Measurements from ENCODE around the gene DDX50.

GRCh38 chr10:68876246-68877138 lies 24.6 kb upstream of the DDX50 start:
- TF ChIP-seq, protein P1, sequence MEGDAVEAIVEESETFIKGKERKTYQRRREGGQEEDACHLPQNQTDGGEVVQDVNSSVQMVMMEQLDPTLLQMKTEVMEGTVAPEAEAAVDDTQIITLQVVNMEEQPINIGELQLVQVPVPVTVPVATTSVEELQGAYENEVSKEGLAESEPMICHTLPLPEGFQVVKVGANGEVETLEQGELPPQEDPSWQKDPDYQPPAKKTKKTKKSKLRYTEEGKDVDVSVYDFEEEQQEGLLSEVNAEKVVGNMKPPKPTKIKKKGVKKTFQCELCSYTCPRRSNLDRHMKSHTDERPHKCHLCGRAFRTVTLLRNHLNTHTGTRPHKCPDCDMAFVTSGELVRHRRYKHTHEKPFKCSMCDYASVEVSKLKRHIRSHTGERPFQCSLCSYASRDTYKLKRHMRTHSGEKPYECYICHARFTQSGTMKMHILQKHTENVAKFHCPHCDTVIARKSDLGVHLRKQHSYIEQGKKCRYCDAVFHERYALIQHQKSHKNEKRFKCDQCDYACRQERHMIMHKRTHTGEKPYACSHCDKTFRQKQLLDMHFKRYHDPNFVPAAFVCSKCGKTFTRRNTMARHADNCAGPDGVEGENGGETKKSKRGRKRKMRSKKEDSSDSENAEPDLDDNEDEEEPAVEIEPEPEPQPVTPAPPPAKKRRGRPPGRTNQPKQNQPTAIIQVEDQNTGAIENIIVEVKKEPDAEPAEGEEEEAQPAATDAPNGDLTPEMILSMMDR (IDR thresholded peaks at IDR 0.05), result no peak
- no peak for TF ChIP-seq POLR2A (IDR thresholded peaks at IDR 0.05)

Measured in heart left ventricle (tissue), 13 donors.